Calu3 (cell line): ENCODE measurements around the gene RPS19. TPM values are rescaled to one million over a fixed set of nuclear protein-coding genes. Genes with fewer than 3 reads are reported as not detected.

Experiments
- BruUV-seq: library from RNA; stranded (reverse); fragments of 400-500 nt; replicated peaks from 2 replicates; lab custom pipeline; 2021; lab: Mats Ljungman, UMichigan
- CTCF ChIA-PET: fragments of 300-600 bp; sonication (Branson Sonifier 250); formaldehyde crosslinking; loops from one replicate; lab custom pipeline; 2022; ENCODE audit warnings: antibody characterized with exemption; lab: Charles Lee
- DNase-seq: peaks from one replicate; pipeline ENCODE4 v3.0.0; 2022
- H3K27ac Mint-ChIP-seq: one replicate; pipeline ENCODE4 v1.8.0; 2022; ENCODE audit warnings: mixed read lengths; ENCODE audit not compliant: unreplicated experiment
- H3K27me3 Mint-ChIP-seq: one replicate; pipeline ENCODE4 v1.8.0; 2022; ENCODE audit warnings: mixed read lengths; ENCODE audit not compliant: unreplicated experiment
- H3K36me3 Mint-ChIP-seq: one replicate; pipeline ENCODE4 v1.8.0; 2022; ENCODE audit warnings: mild to moderate bottlenecking, moderate library complexity, mixed read lengths; ENCODE audit not compliant: insufficient read depth, unreplicated experiment
- H3K4me1 Mint-ChIP-seq: one replicate; pipeline ENCODE4 v1.8.0; 2022; ENCODE audit warnings: mild to moderate bottlenecking, low read depth, mixed read lengths; ENCODE audit not compliant: unreplicated experiment
- H3K4me3 Mint-ChIP-seq: one replicate; pipeline ENCODE4 v1.8.0; 2022; ENCODE audit warnings: mild to moderate bottlenecking, low read depth, moderate library complexity, mixed read lengths; ENCODE audit not compliant: unreplicated experiment
- H3K9me3 Mint-ChIP-seq: one replicate; pipeline ENCODE4 v1.8.0; 2022; ENCODE audit warnings: low read depth, mixed read lengths; ENCODE audit not compliant: unreplicated experiment
- CTCF ChIP-seq: fragments of 200-600 bp; IDR thresholded peaks from one replicate; pipeline ENCODE4 v1.8.0; 2022; ENCODE audit warnings: antibody characterized with exemption; ENCODE audit not compliant: unreplicated experiment
- intact Hi-C: fragments of 100-400 bp; cut with micrococcal nuclease; formaldehyde crosslinking; loops from one replicate; pipeline ENCODE4 v1.10.0; 2022; ENCODE audit not compliant: unreplicated experiment
- total RNA-seq: library from RNA; stranded (reverse); gene quantifications from 2 replicates; pipeline ENCODE4 v1.2.3, GENCODE V29; 2022

RPS19 gene
- total RNA-seq, 1 experiment from 2014 or later, result 2,220 TPM

- no peak overlapping the region for H3K4me3 Mint-ChIP-seq
- no peaks in the 10 kb centered on the region for H3K27me3 Mint-ChIP-seq
- CTCF ChIA-PET, result no interaction called here
- no peak for DNase-seq
- H3K9me3 Mint-ChIP-seq, result no peaks in the 10 kb centered on the region
- peaks cover 6% of the 10 kb centered on the region for H3K36me3 Mint-ChIP-seq
- BruUV-seq, result no TSS peak
- intact Hi-C loops, result no loop called here
- H3K27ac Mint-ChIP-seq, result no peak overlapping the region
- H3K4me1 Mint-ChIP-seq, result no peaks in the 10 kb centered on the region
- TF ChIP-seq CTCF, result no peak
These were observed 57.6 kb downstream of the RPS19 start for GRCh38 chr19:41917676-41918075.

- Mint-ChIP-seq H3K27me3 (no peaks in the 10 kb centered on the region), H3K4me1 (peaks cover 3% of the 10 kb centered on the region), H3K27ac (no peak overlapping the region), H3K4me3 (no peak overlapping the region), H3K9me3 (no peaks in the 10 kb centered on the region), H3K36me3 (peaks cover 3% of the 10 kb centered on the region)
- no peak for TF ChIP-seq CTCF
- CTCF ChIA-PET, result no interaction called here
- intact Hi-C loops, result no loop called here
- BruUV-seq, result no TSS peak
- no peak for DNase-seq
These were observed 58.0 kb downstream of the RPS19 start for GRCh38 chr19:41918095-41918494.

- no TSS peak for BruUV-seq
- Mint-ChIP-seq H3K27ac (no peak overlapping the region), H3K27me3 (no peaks in the 10 kb centered on the region), H3K4me3 (no peak overlapping the region), H3K36me3 (no peaks in the 10 kb centered on the region), H3K9me3 (no peaks in the 10 kb centered on the region), H3K4me1 (peaks cover 9% of the 10 kb centered on the region)
- CTCF ChIA-PET, result interaction anchor here (0.6 kb wide), 1 partner anchor 19 kb away, joined by 4 read pairs; no protein-coding TSS in a partner anchor
- intact Hi-C loops, result no loop called here
- DNase-seq, result no peak
- no peak for TF ChIP-seq CTCF
These were observed 58.7 kb downstream of the RPS19 start for GRCh38 chr19:41918653-41919244.

- CTCF ChIA-PET, result no interaction called here
- H3K36me3 Mint-ChIP-seq, result no peaks in the 10 kb centered on the region
These were observed 60.1 kb downstream of the RPS19 start for GRCh38 chr19:41919948-41920712.

More at GRCh38 chr19:41919948-41920712, 60.1 kb downstream of the RPS19 start:
- no peak for TF ChIP-seq CTCF
- no peaks in the 10 kb centered on the region for H3K27me3 Mint-ChIP-seq
- H3K4me1 Mint-ChIP-seq, result peaks cover 9% of the 10 kb centered on the region
- H3K27ac Mint-ChIP-seq, result no peak overlapping the region
- no peaks in the 10 kb centered on the region for H3K9me3 Mint-ChIP-seq
- no TSS peak for BruUV-seq
- DNase-seq, result no peak
- H3K4me3 Mint-ChIP-seq, result no peak overlapping the region
- intact Hi-C loops, result no loop called here
